GM23338 (cell line): Measurements from ENCODE around the gene MOK.

Source experiments
- EZH2 ChIP-seq: fragments of 200-600 bp; sonication (generic); IDR thresholded peaks from one replicate; pipeline ENCODE4 v1.8.0; 2017; ENCODE audit warnings: antibody characterized with exemption, mild to moderate bottlenecking, low read depth; ENCODE audit not compliant: unreplicated experiment
- TF ChIP-seq, protein P1 (sequence below), 2 experiments: fragments of 200-600 bp in 1 of 2; sonication (generic) in 1 of 2; conservative IDR thresholded peaks; 2 replicates each; pipeline versions ENCODE4 v1.5.1 to v1.6.1; 2016 to 2017; ENCODE audit warnings: antibody characterized with exemption in 2 of 2, low read depth in 2 of 2, mild to moderate bottlenecking in 2 of 2, moderate library complexity in 1 of 2

DNA sequence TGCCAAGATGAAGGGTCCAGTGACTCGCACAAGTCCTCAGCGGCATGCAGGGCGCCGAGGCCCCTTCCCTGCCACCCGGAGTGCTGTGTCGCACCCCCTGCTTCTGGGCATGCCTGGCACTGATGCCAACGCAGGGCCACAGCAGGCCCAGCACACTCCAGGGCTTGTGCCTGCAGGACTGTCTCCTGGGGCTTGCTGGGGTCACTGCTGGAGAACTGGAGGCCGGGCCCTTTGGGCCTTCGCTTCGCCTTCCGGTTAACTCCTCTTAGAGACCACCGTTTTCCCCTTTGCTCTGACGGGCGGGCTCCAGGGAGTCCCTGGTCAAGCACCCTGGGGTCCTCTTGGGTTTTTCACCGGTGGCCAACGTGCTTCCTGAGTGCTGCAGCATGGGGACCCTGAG is 85.6 kb downstream of the MOK start:
- TF ChIP-seq, protein P1, sequence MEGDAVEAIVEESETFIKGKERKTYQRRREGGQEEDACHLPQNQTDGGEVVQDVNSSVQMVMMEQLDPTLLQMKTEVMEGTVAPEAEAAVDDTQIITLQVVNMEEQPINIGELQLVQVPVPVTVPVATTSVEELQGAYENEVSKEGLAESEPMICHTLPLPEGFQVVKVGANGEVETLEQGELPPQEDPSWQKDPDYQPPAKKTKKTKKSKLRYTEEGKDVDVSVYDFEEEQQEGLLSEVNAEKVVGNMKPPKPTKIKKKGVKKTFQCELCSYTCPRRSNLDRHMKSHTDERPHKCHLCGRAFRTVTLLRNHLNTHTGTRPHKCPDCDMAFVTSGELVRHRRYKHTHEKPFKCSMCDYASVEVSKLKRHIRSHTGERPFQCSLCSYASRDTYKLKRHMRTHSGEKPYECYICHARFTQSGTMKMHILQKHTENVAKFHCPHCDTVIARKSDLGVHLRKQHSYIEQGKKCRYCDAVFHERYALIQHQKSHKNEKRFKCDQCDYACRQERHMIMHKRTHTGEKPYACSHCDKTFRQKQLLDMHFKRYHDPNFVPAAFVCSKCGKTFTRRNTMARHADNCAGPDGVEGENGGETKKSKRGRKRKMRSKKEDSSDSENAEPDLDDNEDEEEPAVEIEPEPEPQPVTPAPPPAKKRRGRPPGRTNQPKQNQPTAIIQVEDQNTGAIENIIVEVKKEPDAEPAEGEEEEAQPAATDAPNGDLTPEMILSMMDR (conservative IDR thresholded peaks at IDR 0.05; ENCODE audit: low read depth in 2 of 2) = no peak
- TF ChIP-seq EZH2 = no peak
